NT2/D1 (cell line): ENCODE data around the gene BRD9.
"Not testable (repeated sequence)": the region's sequence is repeated elsewhere in the genome, so short reads cannot be mapped to it uniquely, and the experiment has no call there.

Source experiments
- DNase-seq: peaks from one replicate; pipeline ENCODE4 v3.0.0-alpha.2; 2011; ENCODE audit warnings: low read depth, low spot score
- H3K27me3 ChIP-seq: 2 replicates; pipeline ENCODE4 v1.6.0; 2011; ENCODE audit warnings: mild to moderate bottlenecking; ENCODE audit not compliant: insufficient read length, insufficient read depth
- H3K36me3 ChIP-seq: 2 replicates; pipeline ENCODE4 v1.6.1; 2011; ENCODE audit warnings: mild to moderate bottlenecking, low read length, mixed read lengths; ENCODE audit not compliant: insufficient read depth, insufficient read length
- H3K4me1 ChIP-seq: 2 replicates; pipeline ENCODE4 v1.5.1; 2011; ENCODE audit not compliant: insufficient read depth, insufficient read length
- H3K4me3 ChIP-seq: 2 replicates; pipeline ENCODE4 v1.5.1; 2011; ENCODE audit warnings: low read depth; ENCODE audit not compliant: insufficient read length
- H3K9ac ChIP-seq: 2 replicates; pipeline ENCODE4 v1.6.0; 2011; ENCODE audit warnings: low read depth; ENCODE audit not compliant: insufficient read length
- H3K9me3 ChIP-seq: 2 replicates; pipeline ENCODE4 v1.5.1; 2011; ENCODE audit warnings: mild to moderate bottlenecking, low read length; ENCODE audit not compliant: insufficient read depth

BRD9 gene

DNA sequence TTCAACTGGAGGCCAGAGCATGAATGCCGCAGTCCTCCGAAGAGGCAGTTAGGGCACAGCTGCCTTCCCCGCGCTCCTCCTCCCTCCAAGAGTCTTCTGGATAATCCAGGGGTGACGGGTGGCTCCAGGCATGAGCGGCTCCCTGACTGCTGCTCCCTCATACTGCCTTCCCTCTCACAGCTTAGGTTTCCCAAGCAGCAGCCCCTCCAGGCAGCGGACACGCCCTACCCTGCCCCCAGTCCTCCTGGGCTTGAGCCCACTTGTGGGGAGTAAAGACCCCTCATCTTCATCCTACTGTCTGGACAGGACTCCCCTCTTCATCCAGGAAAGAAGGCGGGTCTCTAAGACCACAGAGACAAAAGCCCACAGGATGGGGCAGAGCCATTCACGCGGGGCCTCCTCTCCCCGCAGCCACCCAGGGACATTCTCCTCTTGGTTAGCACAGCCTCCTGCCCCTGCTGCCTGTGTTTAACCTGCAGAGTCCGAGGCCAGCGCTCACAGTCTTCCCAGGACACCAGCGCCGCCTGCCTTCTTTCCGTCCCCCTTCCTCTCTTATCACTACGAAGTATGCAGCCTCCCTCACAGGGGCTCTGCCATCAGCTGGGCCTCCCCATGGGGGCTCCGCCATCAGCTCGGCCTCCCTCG is 47.4 kb downstream of the BRD9 start:
- peaks cover 31% of the 10 kb centered on the region for H3K36me3 ChIP-seq
- H3K4me1 ChIP-seq, H3K9ac ChIP-seq, DNase-seq, H3K9me3 ChIP-seq, H3K4me3 ChIP-seq, H3K27me3 ChIP-seq: not testable (repeated sequence)

DNA sequence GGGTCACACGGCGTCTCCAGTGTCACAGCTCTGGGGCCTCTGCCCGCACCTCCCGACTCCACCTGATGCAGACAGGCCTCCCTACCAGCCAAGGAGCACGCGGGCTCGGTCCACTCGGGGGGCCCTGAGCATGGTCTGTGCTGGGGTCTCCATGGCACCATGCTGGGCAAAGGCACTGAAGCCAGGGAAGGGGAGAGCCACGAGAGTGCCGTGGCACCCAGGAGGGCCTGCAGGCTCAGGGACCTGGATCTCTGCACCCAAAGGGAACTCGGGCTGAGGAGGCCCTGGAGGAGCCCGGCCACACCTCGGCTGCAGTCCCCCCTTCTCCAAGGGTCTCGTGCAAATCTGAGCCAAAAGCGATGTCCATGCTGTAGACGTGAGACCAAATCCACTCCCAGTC is 48.2 kb downstream of the BRD9 start:
- H3K4me3 ChIP-seq, H3K9me3 ChIP-seq, H3K4me1 ChIP-seq, H3K9ac ChIP-seq, DNase-seq, H3K27me3 ChIP-seq: not testable (repeated sequence)
- peaks cover 26% of the 10 kb centered on the region for H3K36me3 ChIP-seq

DNA sequence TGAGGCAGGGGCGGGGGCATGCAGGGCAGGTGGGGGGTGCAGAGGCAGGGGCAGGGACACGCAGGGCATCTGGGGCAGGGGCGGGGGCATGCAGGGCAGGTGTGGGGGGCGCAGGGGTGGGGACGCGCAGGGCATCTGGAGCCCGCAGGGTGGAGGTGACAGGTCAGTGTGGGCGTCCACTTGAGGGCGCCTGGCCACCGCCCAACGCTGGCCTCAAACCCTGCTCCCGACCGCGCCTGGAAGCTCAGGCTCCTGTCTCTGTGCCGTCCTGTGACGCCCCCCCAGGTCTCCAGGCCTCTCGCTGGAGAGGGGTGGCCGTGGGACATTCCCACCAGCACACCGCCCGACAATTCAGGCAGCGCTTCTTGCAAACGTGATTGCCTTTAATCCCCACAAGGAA is 48.7 kb downstream of the BRD9 start:
- peaks cover 24% of the 10 kb centered on the region for H3K36me3 ChIP-seq
- not testable (repeated sequence) for H3K9ac ChIP-seq, H3K4me1 ChIP-seq, H3K4me3 ChIP-seq, DNase-seq, H3K9me3 ChIP-seq, H3K27me3 ChIP-seq

DNA sequence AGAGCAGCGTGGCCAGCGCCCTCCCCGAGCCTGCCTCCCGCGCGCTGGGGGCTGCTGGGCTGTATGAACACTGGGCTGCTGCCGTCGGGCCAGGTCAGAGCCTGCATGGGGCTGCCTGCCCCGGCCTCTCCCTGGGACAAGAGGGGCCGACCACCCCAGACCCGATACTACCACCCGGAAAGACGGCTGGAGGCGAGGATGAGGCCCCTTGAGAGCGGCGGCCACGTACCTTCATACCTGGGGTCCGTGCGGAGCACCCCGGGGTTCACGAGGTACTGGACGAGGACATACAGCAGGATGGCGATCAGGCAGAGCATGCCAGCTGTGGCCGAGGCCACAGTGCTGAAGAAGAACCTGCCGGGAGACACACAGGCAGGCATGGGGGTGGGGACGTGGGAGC is 49.2 kb downstream of the BRD9 start:
- not testable (repeated sequence) for H3K27me3 ChIP-seq, H3K9me3 ChIP-seq, DNase-seq, H3K4me1 ChIP-seq, H3K9ac ChIP-seq, H3K4me3 ChIP-seq
- peaks cover 20% of the 10 kb centered on the region for H3K36me3 ChIP-seq

DNA sequence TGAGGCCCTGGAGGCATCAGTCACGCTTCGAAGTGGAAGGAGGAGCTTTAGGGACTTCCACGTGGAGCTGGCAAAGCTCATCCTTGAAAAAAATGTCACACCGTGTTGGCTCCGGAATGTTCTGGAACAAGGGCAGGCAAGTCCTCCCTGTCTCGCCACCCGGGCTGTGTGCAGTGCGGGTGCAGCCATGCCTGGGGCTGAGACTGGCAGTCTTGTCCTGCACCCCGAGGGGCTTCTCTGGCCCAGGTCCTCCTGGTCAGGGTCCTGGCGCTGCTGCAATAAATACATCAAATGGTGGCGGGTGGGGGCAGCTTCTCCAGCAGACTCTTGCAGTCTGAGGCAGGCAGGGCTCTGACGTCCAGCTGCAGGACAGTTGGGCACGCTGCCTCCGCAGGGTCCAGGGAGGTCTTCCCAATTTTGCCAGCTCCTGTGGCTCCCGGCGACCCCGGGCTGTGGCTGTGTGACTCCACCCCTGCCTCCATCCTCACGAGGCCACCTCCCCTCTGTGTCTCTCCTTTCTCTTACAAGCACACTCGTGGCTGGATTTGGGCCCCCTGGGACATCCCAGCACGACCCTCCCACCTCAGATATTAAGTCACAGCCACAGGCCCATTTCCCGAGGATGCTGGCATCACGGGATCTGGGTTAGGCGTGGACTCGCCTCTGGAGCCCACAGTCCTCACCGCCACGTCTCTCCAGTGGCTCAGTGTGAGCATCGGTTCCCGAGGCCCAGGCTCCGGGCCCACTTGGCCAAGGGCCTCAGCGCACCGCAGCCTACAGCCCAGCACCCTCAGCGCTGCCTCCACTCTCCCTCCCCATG is 50.0 kb downstream of the BRD9 start:
- not testable (repeated sequence) for H3K9me3 ChIP-seq, H3K4me1 ChIP-seq, DNase-seq, H3K4me3 ChIP-seq, H3K9ac ChIP-seq, H3K27me3 ChIP-seq
- peaks cover 25% of the 10 kb centered on the region for H3K36me3 ChIP-seq

DNA sequence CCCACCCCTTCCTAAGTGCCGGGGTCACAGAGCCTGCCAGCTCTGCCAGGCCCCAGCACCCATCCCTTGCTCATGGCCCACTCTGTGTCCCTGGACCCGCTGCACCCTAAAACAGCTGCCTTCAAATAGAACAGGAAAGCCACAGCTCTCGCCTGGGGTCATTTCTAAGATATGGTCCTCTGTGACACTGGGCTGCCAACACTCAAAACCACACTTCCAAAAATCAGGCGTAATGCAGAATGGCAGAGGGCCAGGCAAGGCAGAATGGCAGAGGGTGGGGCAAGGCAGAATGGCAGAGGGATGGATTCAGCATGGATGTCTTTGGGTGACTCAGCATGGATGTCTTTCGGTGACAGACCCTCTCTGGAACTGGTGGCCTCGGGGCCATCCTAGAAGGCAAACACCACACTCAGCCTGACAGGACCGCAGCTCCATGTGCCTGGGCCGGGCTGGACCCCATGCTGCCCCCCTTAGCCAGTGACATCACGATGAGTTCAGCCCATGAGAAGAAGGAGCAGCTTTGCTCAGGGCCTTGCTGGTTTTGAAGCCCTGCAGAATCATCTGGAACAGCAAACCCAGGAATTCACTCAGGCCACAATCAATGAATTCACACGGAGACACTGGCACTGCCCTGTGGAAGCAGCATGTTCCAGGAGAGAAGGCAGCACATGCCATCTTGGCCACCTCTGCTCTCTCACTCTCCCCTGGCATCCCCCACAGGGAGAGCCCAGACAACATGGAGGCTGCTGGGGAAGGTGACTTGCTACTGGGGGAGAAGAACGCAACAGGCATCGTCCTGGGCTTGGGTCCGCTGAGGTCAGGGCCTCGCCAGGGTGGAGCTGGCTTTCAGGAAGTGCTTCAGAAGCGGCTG is 50.8 kb downstream of the BRD9 start:
- H3K4me3 ChIP-seq, H3K27me3 ChIP-seq, H3K4me1 ChIP-seq, DNase-seq, H3K9me3 ChIP-seq, H3K9ac ChIP-seq: not testable (repeated sequence)
- peaks cover 28% of the 10 kb centered on the region for H3K36me3 ChIP-seq

DNA sequence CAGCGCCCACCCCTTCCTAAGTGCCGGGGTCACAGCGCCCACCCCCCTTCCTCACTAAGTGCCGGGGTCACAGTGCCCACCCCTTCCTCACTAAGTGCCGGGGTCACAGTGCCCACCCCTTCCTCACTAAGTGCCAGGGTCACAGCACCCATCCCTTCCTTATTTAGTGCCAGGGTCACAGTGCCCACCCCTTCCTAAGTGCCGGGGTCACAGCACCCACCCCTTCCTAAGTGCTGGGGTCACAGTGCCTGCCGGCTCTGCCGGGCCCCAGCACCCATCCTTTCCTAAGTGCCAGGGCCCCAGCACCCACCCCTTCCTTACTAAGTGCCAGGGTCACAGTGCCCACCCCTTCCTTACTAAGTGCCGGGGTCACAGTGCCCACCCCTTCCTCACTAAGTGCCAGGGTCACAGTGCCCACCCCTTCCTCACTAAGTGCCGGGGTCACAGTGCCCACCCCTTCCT is 51.6 kb downstream of the BRD9 start:
- H3K36me3 ChIP-seq: peaks cover 30% of the 10 kb centered on the region
- not testable (repeated sequence) for H3K27me3 ChIP-seq, H3K4me1 ChIP-seq, H3K9me3 ChIP-seq, DNase-seq, H3K9ac ChIP-seq, H3K4me3 ChIP-seq

DNA sequence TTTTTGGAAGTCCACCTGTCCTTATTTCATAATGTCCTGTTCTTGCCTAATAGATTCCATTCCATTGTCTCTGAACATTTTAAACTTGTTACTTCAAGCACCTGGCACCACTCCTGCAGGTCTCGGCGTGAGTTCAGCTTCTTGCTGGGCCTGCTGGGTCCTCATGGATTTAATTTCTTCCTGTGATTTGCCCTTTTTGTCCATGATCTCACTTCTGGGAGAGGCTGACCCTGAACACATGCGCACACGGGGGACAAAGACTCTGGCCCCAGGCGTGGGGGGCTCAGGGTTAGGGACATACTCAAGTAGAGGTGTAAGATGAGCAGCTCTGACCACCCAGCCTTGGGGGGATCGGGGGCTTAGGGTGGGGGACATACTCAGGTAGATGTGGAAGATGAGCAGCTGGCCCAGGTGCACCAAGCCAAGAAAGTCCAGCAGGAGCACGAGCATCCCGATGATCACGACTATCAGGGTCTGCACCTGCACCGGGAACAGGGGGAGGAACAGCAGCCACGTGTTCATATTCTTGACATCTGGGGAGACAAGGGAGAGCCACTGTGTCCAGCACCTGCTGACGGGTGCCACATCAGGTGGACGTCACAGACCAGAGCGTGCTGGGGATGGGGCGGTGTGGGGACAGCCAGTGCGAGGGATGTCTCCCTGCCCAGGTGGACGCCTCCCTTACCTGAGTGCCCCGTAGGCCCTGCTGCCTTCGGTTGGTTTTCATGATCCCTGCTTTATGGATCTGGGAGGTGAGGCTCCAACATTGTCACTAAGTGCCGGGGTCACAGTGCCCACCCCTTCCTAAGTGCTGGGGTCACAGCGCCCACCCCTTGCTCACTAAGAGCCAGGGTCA is 52.3 kb downstream of the BRD9 start:
- not testable (repeated sequence) for DNase-seq, H3K4me1 ChIP-seq, H3K4me3 ChIP-seq, H3K27me3 ChIP-seq, H3K9me3 ChIP-seq, H3K9ac ChIP-seq
- H3K36me3 ChIP-seq: peaks cover 33% of the 10 kb centered on the region

DNA sequence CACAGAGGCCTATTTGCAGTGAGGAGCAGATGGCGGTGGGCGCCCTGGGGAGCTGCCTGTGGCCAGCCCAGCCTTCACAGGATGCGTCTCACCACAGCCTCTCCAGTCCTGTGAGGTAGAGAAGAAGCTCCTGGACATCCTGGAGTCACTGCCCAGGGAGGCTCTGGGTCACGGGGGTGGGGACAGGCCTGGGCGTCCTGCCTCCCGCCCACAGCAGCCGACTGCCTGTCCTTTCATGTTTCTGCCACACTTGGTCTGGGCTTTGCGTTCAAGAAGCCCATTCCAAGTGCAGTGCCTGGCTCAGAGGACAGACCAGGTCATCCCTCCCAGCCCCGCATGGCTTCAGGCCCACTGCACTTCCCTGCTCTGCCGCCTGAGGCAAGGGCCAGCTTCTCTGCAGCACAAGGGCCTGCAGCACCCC is 54.2 kb downstream of the BRD9 start:
- H3K9me3 ChIP-seq, H3K27me3 ChIP-seq, H3K9ac ChIP-seq, DNase-seq, H3K4me1 ChIP-seq, H3K4me3 ChIP-seq: not testable (repeated sequence)
- H3K36me3 ChIP-seq: peaks cover 33% of the 10 kb centered on the region

DNA sequence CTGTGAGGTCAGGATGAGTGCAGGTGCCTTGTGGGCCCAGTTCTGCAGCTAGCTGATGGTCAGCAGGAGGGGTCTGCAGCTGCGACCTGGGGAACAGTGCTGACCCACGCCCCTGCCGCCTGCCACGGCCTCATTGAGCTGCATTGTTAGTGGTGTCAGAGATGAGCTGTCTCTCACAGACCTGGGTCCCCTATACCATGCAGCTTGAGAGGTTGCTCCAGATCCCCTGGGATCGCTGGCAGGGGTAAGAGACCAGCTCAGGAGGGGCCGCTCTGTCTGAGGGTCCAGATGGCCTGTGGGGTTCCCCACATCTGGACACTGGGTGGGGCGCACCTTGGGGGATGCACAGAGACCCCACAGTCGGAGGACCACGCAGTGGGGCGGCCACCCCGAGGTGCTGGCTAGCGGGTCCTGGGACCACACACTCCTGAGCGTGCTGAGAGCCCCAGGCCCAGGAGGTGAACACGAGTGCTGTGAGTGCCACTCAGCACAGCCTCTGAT is 54.9 kb downstream of the BRD9 start:
- DNase-seq, H3K27me3 ChIP-seq, H3K9ac ChIP-seq: not testable (repeated sequence)

More for the DNA sequence above, 54.9 kb downstream of the BRD9 start:
- H3K4me3 ChIP-seq, H3K4me1 ChIP-seq, H3K9me3 ChIP-seq: not testable (repeated sequence)
- H3K36me3 ChIP-seq: peaks cover 29% of the 10 kb centered on the region
